SK-N-SH (cell line): ENCODE data around the gene PDE9A. TPM values are rescaled to one million over a fixed set of nuclear protein-coding genes. Genes with fewer than 3 reads are reported as not detected.

Experiments
- CTCF ChIA-PET: fragments of 300-600, 350-600 bp; formaldehyde crosslinking; extraction: SDS; loops from one replicate; lab custom pipeline; 2021; lab: Yijun Ruan, JAX
- POLR2A ChIA-PET: fragments of 350-600 bp; sonication (Branson Sonifier 250); formaldehyde crosslinking; extraction: SDS; loops from one replicate; lab custom pipeline; 2020; ENCODE audit warnings: antibody characterized with exemption, inconsistent platforms; lab: Yijun Ruan, JAX
- DNase-seq: peaks from one replicate; pipeline ENCODE4 v3.0.0; 2012
- H2AFZ ChIP-seq: fragments of 200-600 bp; sonication (generic); 2 replicates; pipeline ENCODE4 v1.8.1; 2016; ENCODE audit warnings: antibody characterized with exemption, mild to moderate bottlenecking, low read depth
- H3F3A ChIP-seq: fragments of 200-600 bp; sonication (generic); replicated peaks from 2 replicates; pipeline ENCODE3; 2016; ENCODE audit warnings: antibody characterized with exemption, mild to moderate bottlenecking; ENCODE audit not compliant: insufficient read depth
- H3K27ac ChIP-seq, 2 experiments: fragments of 200-500 bp in 1 of 2; fragments of 200-600 bp in 1 of 2; sonication (Bioruptor generic) in 1 of 2; sonication (generic), shearing (Covaris generic) in 1 of 2; 2 replicates each; pipeline versions ENCODE4 v1.5.1 to v1.6.1; 2014 to 2016; ENCODE audit warnings: low read depth in 2 of 2, inconsistent platforms in 1 of 2, low read length in 1 of 2, mild to moderate bottlenecking in 1 of 2, mixed read lengths in 1 of 2
- H3K27me3 ChIP-seq: fragments of 200-600 bp; sonication (generic), shearing (Covaris generic); 2 replicates; pipeline ENCODE4 v1.6.1; 2016; ENCODE audit warnings: mixed run types; ENCODE audit not compliant: insufficient read depth
- H3K36me3 ChIP-seq, 2 experiments: fragments of 200-500 bp in 1 of 2; fragments of 200-600 bp in 1 of 2; sonication (Bioruptor generic) in 1 of 2; sonication (generic) in 1 of 2; replicated peaks in 1 of 2; 2 replicates each; pipeline versions ENCODE3 to v1.5.1; 2014 to 2016; ENCODE audit warnings: low read length in 1 of 2, mild to moderate bottlenecking in 1 of 2; ENCODE audit not compliant: insufficient read depth in 2 of 2, control insufficient read depth in 1 of 2
- H3K4me1 ChIP-seq, 2 experiments: fragments of 200-500 bp in 1 of 2; fragments of 200-600 bp in 1 of 2; sonication (Bioruptor generic) in 1 of 2; sonication (generic), shearing (Covaris generic) in 1 of 2; 2 replicates each; pipeline versions ENCODE4 v1.5.1 to v1.6.1; 2014 to 2016; ENCODE audit warnings: low read depth in 1 of 2, low read length in 1 of 2, mixed run types in 1 of 2; ENCODE audit not compliant: insufficient read depth in 2 of 2, control insufficient read depth in 1 of 2
- H3K4me2 ChIP-seq: fragments of 200-600 bp; sonication (generic), shearing (Covaris generic); 2 replicates; pipeline ENCODE4 v1.6.1; 2017; ENCODE audit warnings: mixed run types
- H3K4me3 ChIP-seq, 2 experiments: fragments of 200-500 bp in 1 of 2; fragments of 200-600 bp in 1 of 2; sonication (Bioruptor generic) in 1 of 2; sonication (generic), shearing (Covaris generic) in 1 of 2; 2 replicates each; pipeline versions ENCODE4 v1.5.1 to v1.8.1; 2014 to 2016; ENCODE audit warnings: low read depth in 2 of 2, inconsistent platforms in 1 of 2, low read length in 1 of 2, mild to moderate bottlenecking in 1 of 2, mixed read lengths in 1 of 2, moderate library complexity in 1 of 2
- H3K79me2 ChIP-seq: fragments of 200-600 bp; sonication (generic); 2 replicates; pipeline ENCODE4 v1.8.1; 2017; ENCODE audit warnings: mild to moderate bottlenecking; ENCODE audit not compliant: insufficient read depth
- H3K9ac ChIP-seq: fragments of 200-600 bp; sonication (generic); 2 replicates; pipeline ENCODE4 v1.6.1; 2017; ENCODE audit warnings: mixed run types
- H3K9me2 ChIP-seq: fragments of 200-600 bp; sonication (generic); 2 replicates; pipeline ENCODE4 v1.6.1; 2017; ENCODE audit warnings: mixed run types
- H3K9me3 ChIP-seq: fragments of 200-600 bp; sonication (generic); 2 replicates; pipeline ENCODE4 v1.6.1; 2017; ENCODE audit warnings: mixed run types, mild to moderate bottlenecking, moderate library complexity
- H4K20me1 ChIP-seq: fragments of 200-600 bp; sonication (generic); 2 replicates; pipeline ENCODE4 v1.6.1; 2017; ENCODE audit warnings: mild to moderate bottlenecking, mixed run types; ENCODE audit not compliant: insufficient read depth
- CHD2 ChIP-seq: fragments of 150-350 bp; IDR thresholded peaks from 2 replicates; pipeline ENCODE4 v1.6.1; 2018; ENCODE audit warnings: low read length; ENCODE audit not compliant: partially characterized antibody
- EP300 ChIP-seq, 2 experiments: IDR thresholded peaks; 2 replicates each; pipeline versions ENCODE4 v1.4.0 to v1.6.1; 2012; ENCODE audit warnings: borderline replicate concordance in 1 of 2, low read depth in 1 of 2, low read length in 1 of 2
- EZH2phosphoT487 ChIP-seq: fragments of 200-600 bp; sonication (generic); IDR thresholded peaks from 2 replicates; pipeline ENCODE4 v1.6.1; 2017; ENCODE audit warnings: low read depth, mixed run types, mild to moderate bottlenecking, antibody characterized with exemption, moderate library complexity, borderline replicate concordance
- FOXJ3 ChIP-seq: sonication (generic); formaldehyde crosslinking; IDR thresholded peaks from 2 replicates; pipeline ENCODE4 v1.5.1; 2020; ENCODE audit warnings: mild to moderate bottlenecking, missing genetic modification reagents
- FOXM1 ChIP-seq: IDR thresholded peaks from 2 replicates; pipeline ENCODE4 v1.4.0; 2012; ENCODE audit warnings: low read depth, mild to moderate bottlenecking
- GABPA ChIP-seq: IDR thresholded peaks from 2 replicates; pipeline ENCODE4 v1.4.0; 2012; ENCODE audit warnings: low read depth, mild to moderate bottlenecking
- MXI1 ChIP-seq: IDR thresholded peaks from 2 replicates; pipeline ENCODE4 v1.6.1; 2012; ENCODE audit warnings: mild to moderate bottlenecking, low read depth, low read length, improper control_type of control experiment
- NFIC ChIP-seq: IDR thresholded peaks from 2 replicates; pipeline ENCODE4 v1.4.0; 2012; ENCODE audit warnings: borderline replicate concordance
- NRF1 ChIP-seq: IDR thresholded peaks from 2 replicates; pipeline ENCODE4 v1.6.1; 2012; ENCODE audit warnings: low read depth, mild to moderate bottlenecking, low read length
- PBX3 ChIP-seq: IDR thresholded peaks from 2 replicates; pipeline ENCODE4; 2012
- POLR2AphosphoS5 ChIP-seq: IDR thresholded peaks from 2 replicates; pipeline ENCODE4 v1.6.1; 2012; ENCODE audit warnings: low read depth, low read length
- RCOR1 ChIP-seq: fragments of 150-350 bp; IDR thresholded peaks from 2 replicates; pipeline ENCODE4 v1.6.1; 2017; ENCODE audit warnings: antibody characterized with exemption, low read length
- RFX5 ChIP-seq: IDR thresholded peaks from 2 replicates; pipeline ENCODE4 v1.6.1; 2012; ENCODE audit warnings: mild to moderate bottlenecking, improper control_type of control experiment, low read length
- SMC3 ChIP-seq: IDR thresholded peaks from 2 replicates; pipeline ENCODE4 v1.6.1; 2012; ENCODE audit warnings: low read depth, low read length, improper control_type of control experiment
- TAF1 ChIP-seq: IDR thresholded peaks from 2 replicates; pipeline ENCODE4 v1.6.1; 2012; ENCODE audit warnings: low read depth, mild to moderate bottlenecking, low read length, moderate library complexity, borderline replicate concordance
- TEAD4 ChIP-seq: IDR thresholded peaks from 2 replicates; pipeline ENCODE4 v1.4.0; 2012; ENCODE audit warnings: mild to moderate bottlenecking, borderline replicate concordance; ENCODE audit not compliant: insufficient read depth
- USF2 ChIP-seq: fragments of 150-350 bp; IDR thresholded peaks from 2 replicates; pipeline ENCODE4 v1.6.1; 2017; ENCODE audit warnings: antibody characterized with exemption, low read length, low read depth, borderline replicate concordance
- YY1 ChIP-seq: IDR thresholded peaks from 2 replicates; pipeline ENCODE4 v1.4.0; 2012; ENCODE audit warnings: low read depth, mild to moderate bottlenecking
- WGBS: methylation state at CpG from one replicate; pipeline ENCODE4 v1.1.6; 2017; ENCODE audit warnings: low lambda C conversion rate; 5-methylcytosine and 5-hydroxymethylcytosine counted together
- polyA plus RNA-seq, 3 experiments: library from polyadenylated mRNA; depleted of rRNA; stranded (reverse); fragments of >200 nt; gene quantifications; 2 replicates each; pipeline ENCODE4 v1.2.3, GENCODE V29; 2012

PDE9A gene
- polyA plus RNA-seq, 1 of the 3 experiments (the other 2 are of a cell fraction) = 0.28 TPM

GRCh38 chr21:42691901-42692559 lies 38.6 kb downstream of the PDE9A start:
- H3K4me1 ChIP-seq = no peaks in the 10 kb centered on the region
- no peak overlapping the region for H3K4me3 ChIP-seq
- no peak for DNase-seq
- H3K27me3 ChIP-seq = no peaks in the 10 kb centered on the region
- H3K36me3 ChIP-seq = no peaks in the 10 kb centered on the region
- no peak overlapping the region for H3K9ac ChIP-seq
- CTCF ChIA-PET = no interaction called here
- no peaks in the 10 kb centered on the region for H3K79me2 ChIP-seq
- TF ChIP-seq NFIC = no peak
- no peak for TF ChIP-seq MXI1
- no peak for TF ChIP-seq GABPA
- no peak for TF ChIP-seq USF2
- no peak for TF ChIP-seq CHD2
- TF ChIP-seq EP300 (IDR thresholded peaks at IDR 0.05; ENCODE audit: borderline replicate concordance in 1 of 2, low read depth in 1 of 2, low read length in 1 of 2) = no peak
- TF ChIP-seq RCOR1 = no peak
- TF ChIP-seq SMC3 = no peak
- TF ChIP-seq PBX3 = no peak
- no peak for TF ChIP-seq TEAD4
- no peak for TF ChIP-seq FOXM1
- no peak for TF ChIP-seq POLR2AphosphoS5
- TF ChIP-seq RFX5 = no peak
- H3K9me3 ChIP-seq = no peaks in the 10 kb centered on the region
- POLR2A ChIA-PET = no interaction called here
- no peaks in the 10 kb centered on the region for H4K20me1 ChIP-seq
- no peak overlapping the region for H2AFZ ChIP-seq
- H3F3A ChIP-seq = no peaks in the 10 kb centered on the region
- no peak overlapping the region for H3K27ac ChIP-seq
- WGBS = 67% methylated on average over 18 of the region's 19 CpGs
- H3K4me2 ChIP-seq = no peak overlapping the region
- no peaks in the 10 kb centered on the region for H3K9me2 ChIP-seq

- no peaks in the 10 kb centered on the region for H3K36me3 ChIP-seq
- no peaks in the 10 kb centered on the region for H4K20me1 ChIP-seq
- no peaks in the 10 kb centered on the region for H3K27me3 ChIP-seq
- ChIA-PET POLR2A (no interaction called here), CTCF (no interaction called here)
- H3K9me3 ChIP-seq = no peaks in the 10 kb centered on the region
- no peak for DNase-seq
- no peak overlapping the region for H2AFZ ChIP-seq
- no peaks in the 10 kb centered on the region for H3K4me1 ChIP-seq
- H3K4me3 ChIP-seq = no peak overlapping the region
- H3K27ac ChIP-seq = no peak overlapping the region
- 81% methylated on average over 24 of the region's 24 CpGs for WGBS
- no peak overlapping the region for H3K9ac ChIP-seq
- no peaks in the 10 kb centered on the region for H3K9me2 ChIP-seq
- H3F3A ChIP-seq = no peaks in the 10 kb centered on the region
- no peak overlapping the region for H3K4me2 ChIP-seq
- TF ChIP-seq NRF1 (no peak), PBX3 (no peak), TAF1 (no peak), FOXM1 (no peak), FOXJ3 (CRISPR knock-in tag) (no peak), POLR2AphosphoS5 (no peak), YY1 (no peak), EZH2phosphoT487 (no peak)
- no peaks in the 10 kb centered on the region for H3K79me2 ChIP-seq
Measured at GRCh38 chr21:42692688-42693087, 39.3 kb downstream of the PDE9A start.
